ENCODE data around the gene CRYZ. TPM values are rescaled to one million over a fixed set of nuclear protein-coding genes. Genes with fewer than 3 reads are reported as not detected.

CRYZ gene
- total RNA-seq, 1 experiment from 2014 or later, result 63.4 TPM

DNA sequence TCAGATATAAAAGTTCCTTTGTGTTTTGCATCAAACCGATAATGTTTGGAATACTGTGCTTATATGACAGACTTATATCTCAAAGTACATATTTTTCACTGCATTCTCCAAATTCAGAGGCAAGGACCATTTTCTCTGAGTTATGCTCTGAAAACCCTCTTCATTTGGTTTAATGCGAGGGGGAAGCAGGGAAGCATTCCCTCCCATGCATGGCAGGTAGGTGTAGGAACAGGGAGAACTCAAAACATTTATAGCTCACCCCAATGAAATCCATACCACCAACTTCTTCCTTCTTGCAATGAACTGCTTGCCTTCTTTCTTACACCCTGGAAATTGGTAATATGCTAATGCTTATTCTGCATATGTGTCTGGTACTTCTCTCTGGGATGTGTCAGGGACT, 48.5 kb downstream of the CRYZ start:
- no peaks in the 10 kb centered on the region for H3K9me2 ChIP-seq (replicated peaks; ENCODE audit: insufficient read depth, low read length)
- no peaks in the 10 kb centered on the region for H3K9me3 ChIP-seq (ENCODE audit: low read length)
- no peaks in the 10 kb centered on the region for H4K20me1 ChIP-seq (ENCODE audit: insufficient read depth, low read depth, low read length)
- H3K4me1 ChIP-seq (ENCODE audit: low read length), result peaks cover 22% of the 10 kb centered on the region
- no peak overlapping the region for H3K4me3 ChIP-seq (ENCODE audit: low read length)
- no peak overlapping the region for H3K4me2 ChIP-seq (ENCODE audit: low read depth, low read length, poor library complexity, severe bottlenecking)
- H3K36me3 ChIP-seq (ENCODE audit: insufficient read depth, low read length), result no peaks in the 10 kb centered on the region
- no peak overlapping the region for H2AFZ ChIP-seq (ENCODE audit: low read length)
- no peak overlapping the region for H3K9ac ChIP-seq (ENCODE audit: low read length)
- no peaks in the 10 kb centered on the region for H3K27me3 ChIP-seq (ENCODE audit: low read length)
- H3K27ac ChIP-seq (ENCODE audit: low read length), result no peak overlapping the region
- H3K79me2 ChIP-seq (ENCODE audit: low read length), result no peaks in the 10 kb centered on the region
- no peak for DNase-seq

DNA sequence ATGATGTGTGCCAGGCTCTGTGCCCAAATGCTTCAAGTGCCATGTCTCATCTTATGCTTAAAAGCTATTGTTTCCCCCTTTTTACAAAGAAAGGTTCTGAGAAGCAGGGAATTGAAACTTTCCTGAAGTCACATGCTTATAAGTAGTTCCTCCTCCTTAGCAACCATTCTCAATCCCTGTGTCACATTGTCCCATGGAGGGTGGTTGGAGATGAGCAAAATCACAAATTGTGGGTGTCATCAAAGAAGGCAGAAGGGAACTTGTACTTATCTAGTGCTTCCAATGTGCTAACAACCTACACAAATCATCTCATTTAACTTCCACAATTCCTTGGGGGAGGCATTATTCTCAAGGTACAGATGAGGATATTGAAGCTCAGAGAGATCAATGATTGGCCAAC, 49.2 kb downstream of the CRYZ start:
- Histone ChIP-seq H2AFZ (ENCODE audit: low read length) (no peak overlapping the region), H3K4me3 (ENCODE audit: low read length) (no peak overlapping the region), H3K27me3 (ENCODE audit: low read length) (no peaks in the 10 kb centered on the region), H3K27ac (ENCODE audit: low read length) (no peak overlapping the region), H3K9ac (ENCODE audit: low read length) (no peak overlapping the region), H3K79me2 (ENCODE audit: low read length) (no peaks in the 10 kb centered on the region), H3K4me1 (ENCODE audit: low read length) (peaks cover 22% of the 10 kb centered on the region), H4K20me1 (ENCODE audit: insufficient read depth, low read depth, low read length) (no peaks in the 10 kb centered on the region), H3K9me2 (replicated peaks; ENCODE audit: insufficient read depth, low read length) (no peaks in the 10 kb centered on the region), H3K36me3 (ENCODE audit: insufficient read depth, low read length) (no peaks in the 10 kb centered on the region), H3K4me2 (ENCODE audit: low read depth, low read length, poor library complexity, severe bottlenecking) (no peak overlapping the region), H3K9me3 (ENCODE audit: low read length) (no peaks in the 10 kb centered on the region)
- no peak for DNase-seq

DNA sequence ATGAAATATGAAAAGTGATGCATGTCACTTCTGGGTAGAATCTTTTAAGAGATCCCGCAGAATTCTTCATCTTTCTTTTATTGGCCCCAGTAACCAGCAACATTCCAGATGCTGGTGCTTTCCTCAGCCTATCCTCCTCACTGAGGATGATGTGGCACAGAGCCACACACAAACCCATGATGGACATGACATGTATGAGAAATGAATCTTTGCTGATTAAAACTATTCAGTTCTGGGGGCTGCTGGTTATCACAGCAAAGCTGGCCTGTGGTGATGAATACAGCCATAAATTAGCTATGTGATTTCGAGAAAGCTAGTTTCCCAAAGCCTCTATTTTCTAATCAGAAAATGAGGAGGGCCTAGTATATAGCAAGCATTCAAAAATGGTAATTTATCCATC, 51.0 kb downstream of the CRYZ start:
- Histone ChIP-seq H3K4me3 (ENCODE audit: low read length) (no peak overlapping the region), H4K20me1 (ENCODE audit: insufficient read depth, low read depth, low read length) (no peaks in the 10 kb centered on the region), H3K9me2 (replicated peaks; ENCODE audit: insufficient read depth, low read length) (no peaks in the 10 kb centered on the region), H3K4me1 (ENCODE audit: low read length) (peaks cover 22% of the 10 kb centered on the region), H3K36me3 (ENCODE audit: insufficient read depth, low read length) (no peaks in the 10 kb centered on the region), H3K27me3 (ENCODE audit: low read length) (no peaks in the 10 kb centered on the region), H3K79me2 (ENCODE audit: low read length) (no peaks in the 10 kb centered on the region), H2AFZ (ENCODE audit: low read length) (no peak overlapping the region), H3K9ac (ENCODE audit: low read length) (no peak overlapping the region), H3K27ac (ENCODE audit: low read length) (no peak overlapping the region), H3K9me3 (ENCODE audit: low read length) (no peaks in the 10 kb centered on the region), H3K4me2 (ENCODE audit: low read depth, low read length, poor library complexity, severe bottlenecking) (no peak overlapping the region)
- no peak for DNase-seq

DNA sequence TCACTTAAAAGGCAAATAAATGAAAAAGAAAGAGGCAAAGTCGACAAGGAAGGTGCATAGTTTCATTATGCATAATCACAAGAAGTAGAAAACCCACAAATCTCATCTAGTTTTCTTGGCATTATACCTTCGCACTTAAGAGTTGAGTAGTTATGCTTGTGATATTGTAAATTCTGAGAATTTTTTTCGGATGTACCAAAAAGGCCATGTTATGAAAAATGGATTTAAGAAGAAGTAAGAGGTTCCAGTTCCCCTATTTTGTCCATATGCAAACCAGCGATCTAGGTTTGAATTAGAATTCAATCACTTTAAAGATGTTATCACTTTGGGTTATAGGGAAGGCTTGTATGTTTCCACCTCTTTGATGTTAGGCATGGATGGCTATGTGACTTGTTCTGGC, 51.4 kb downstream of the CRYZ start:
- H3K27me3 ChIP-seq (ENCODE audit: low read length), result no peaks in the 10 kb centered on the region
- H3K9me2 ChIP-seq (replicated peaks; ENCODE audit: insufficient read depth, low read length), result no peaks in the 10 kb centered on the region
- 0 out of 2 replicates have a peak overlapping the region, but pooled peaks have one; percentile 0 for H2AFZ ChIP-seq (ENCODE audit: low read length)
- no peaks in the 10 kb centered on the region for H3K36me3 ChIP-seq (ENCODE audit: insufficient read depth, low read length)
- no peaks in the 10 kb centered on the region for H4K20me1 ChIP-seq (ENCODE audit: insufficient read depth, low read depth, low read length)
- H3K9me3 ChIP-seq (ENCODE audit: low read length), result no peaks in the 10 kb centered on the region
- H3K4me2 ChIP-seq (ENCODE audit: low read depth, low read length, poor library complexity, severe bottlenecking), result peak overlapping the region; percentile 34
- H3K9ac ChIP-seq (ENCODE audit: low read length), result no peak overlapping the region
- no peak for DNase-seq
- H3K27ac ChIP-seq (ENCODE audit: low read length), result no peak overlapping the region
- peaks cover 22% of the 10 kb centered on the region for H3K4me1 ChIP-seq (ENCODE audit: low read length)
- H3K4me3 ChIP-seq (ENCODE audit: low read length), result no peak overlapping the region
- no peaks in the 10 kb centered on the region for H3K79me2 ChIP-seq (ENCODE audit: low read length)

DNA sequence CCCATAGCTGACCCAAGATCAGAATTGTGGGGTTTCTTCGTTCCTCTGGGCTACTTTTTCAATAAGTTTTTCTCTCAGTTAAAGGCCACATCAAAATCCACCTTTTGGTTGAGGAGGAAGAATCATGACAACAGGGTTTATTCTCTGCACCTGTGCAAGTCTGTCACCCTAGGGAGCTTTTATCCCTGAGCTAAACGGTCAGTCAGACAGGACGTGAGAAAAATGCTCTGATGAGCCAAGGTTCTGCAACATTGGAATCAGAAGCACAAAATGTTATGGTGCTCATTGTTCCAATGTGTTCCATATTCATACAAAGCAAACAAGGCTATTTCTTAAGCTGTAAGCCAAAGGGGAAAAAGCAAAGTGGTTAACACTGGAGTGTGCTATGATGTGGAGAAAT, 51.8 kb downstream of the CRYZ start:
- no peaks in the 10 kb centered on the region for H4K20me1 ChIP-seq (ENCODE audit: insufficient read depth, low read depth, low read length)
- DNase-seq, result no peak
- H3K9ac ChIP-seq (ENCODE audit: low read length), result no peak overlapping the region
- no peak overlapping the region for H3K4me3 ChIP-seq (ENCODE audit: low read length)
- H3K9me2 ChIP-seq (replicated peaks; ENCODE audit: insufficient read depth, low read length), result no peaks in the 10 kb centered on the region
- H3K4me1 ChIP-seq (ENCODE audit: low read length), result peaks cover 22% of the 10 kb centered on the region
- 0 out of 2 replicates have a peak overlapping the region, but pooled peaks have one; percentile 0 for H2AFZ ChIP-seq (ENCODE audit: low read length)
- no peak overlapping the region for H3K27ac ChIP-seq (ENCODE audit: low read length)
- H3K27me3 ChIP-seq (ENCODE audit: low read length), result no peaks in the 10 kb centered on the region
- H3K9me3 ChIP-seq (ENCODE audit: low read length), result no peaks in the 10 kb centered on the region
- no peaks in the 10 kb centered on the region for H3K79me2 ChIP-seq (ENCODE audit: low read length)
- no peaks in the 10 kb centered on the region for H3K36me3 ChIP-seq (ENCODE audit: insufficient read depth, low read length)
- peak overlapping the region; percentile 34 for H3K4me2 ChIP-seq (ENCODE audit: low read depth, low read length, poor library complexity, severe bottlenecking)

DNA sequence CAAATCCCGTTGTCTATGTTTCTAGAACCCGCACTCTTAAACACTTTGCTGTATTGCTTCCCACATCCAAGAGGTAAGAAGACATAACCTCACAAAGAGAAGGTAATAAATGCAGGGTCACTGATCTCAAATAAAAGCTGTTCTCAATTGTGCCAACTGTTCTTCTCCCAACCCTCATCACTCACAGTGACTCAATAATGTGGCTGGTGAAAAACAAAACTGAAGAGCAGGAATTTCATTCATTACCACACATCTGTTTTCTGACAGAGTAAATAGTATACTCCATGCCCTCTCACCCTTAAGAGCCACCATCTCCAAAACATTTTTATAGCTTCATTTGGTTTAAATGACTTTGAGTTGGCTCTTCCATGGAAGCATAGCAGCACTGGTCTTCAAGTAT, 53.0 kb downstream of the CRYZ start:
- Histone ChIP-seq H3K4me1 (ENCODE audit: low read length) (peaks cover 22% of the 10 kb centered on the region), H3K4me2 (ENCODE audit: low read depth, low read length, poor library complexity, severe bottlenecking) (no peak overlapping the region), H3K27me3 (ENCODE audit: low read length) (no peaks in the 10 kb centered on the region), H3K4me3 (ENCODE audit: low read length) (no peak overlapping the region), H2AFZ (ENCODE audit: low read length) (no peak overlapping the region), H4K20me1 (ENCODE audit: insufficient read depth, low read depth, low read length) (no peaks in the 10 kb centered on the region), H3K9me3 (ENCODE audit: low read length) (no peaks in the 10 kb centered on the region), H3K9ac (ENCODE audit: low read length) (no peak overlapping the region), H3K36me3 (ENCODE audit: insufficient read depth, low read length) (no peaks in the 10 kb centered on the region), H3K79me2 (ENCODE audit: low read length) (no peaks in the 10 kb centered on the region), H3K27ac (ENCODE audit: low read length) (no peak overlapping the region), H3K9me2 (replicated peaks; ENCODE audit: insufficient read depth, low read length) (no peaks in the 10 kb centered on the region)
- no peak for DNase-seq

DNA sequence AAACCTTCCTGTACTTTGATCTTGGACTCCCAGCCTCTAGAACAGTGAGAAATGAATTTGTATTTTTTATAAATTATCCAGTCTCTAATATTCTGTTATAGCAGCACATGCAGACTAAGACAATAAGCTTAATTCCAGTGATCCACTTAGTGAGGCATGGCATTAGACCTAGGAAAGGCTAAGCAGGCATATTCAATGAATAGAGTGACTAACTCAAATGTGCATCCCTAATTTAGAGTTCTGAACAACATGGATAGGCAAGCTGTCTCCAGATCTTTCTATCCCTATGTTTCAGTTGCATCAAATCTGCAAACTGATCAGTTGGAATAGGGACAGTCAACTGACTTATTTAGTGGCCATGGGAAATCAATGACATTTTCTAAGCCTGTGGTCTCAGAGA, 54.9 kb downstream of the CRYZ start:
- no peak for DNase-seq
- Histone ChIP-seq H3K9ac (ENCODE audit: low read length) (no peak overlapping the region), H3K36me3 (ENCODE audit: insufficient read depth, low read length) (no peaks in the 10 kb centered on the region), H3K9me2 (replicated peaks; ENCODE audit: insufficient read depth, low read length) (no peaks in the 10 kb centered on the region), H3K9me3 (ENCODE audit: low read length) (no peaks in the 10 kb centered on the region), H2AFZ (ENCODE audit: low read length) (no peak overlapping the region), H3K4me3 (ENCODE audit: low read length) (no peak overlapping the region), H4K20me1 (ENCODE audit: insufficient read depth, low read depth, low read length) (no peaks in the 10 kb centered on the region), H3K27me3 (ENCODE audit: low read length) (no peaks in the 10 kb centered on the region), H3K79me2 (ENCODE audit: low read length) (no peaks in the 10 kb centered on the region), H3K4me2 (ENCODE audit: low read depth, low read length, poor library complexity, severe bottlenecking) (no peak overlapping the region), H3K27ac (ENCODE audit: low read length) (no peak overlapping the region), H3K4me1 (ENCODE audit: low read length) (peaks cover 22% of the 10 kb centered on the region)

DNA sequence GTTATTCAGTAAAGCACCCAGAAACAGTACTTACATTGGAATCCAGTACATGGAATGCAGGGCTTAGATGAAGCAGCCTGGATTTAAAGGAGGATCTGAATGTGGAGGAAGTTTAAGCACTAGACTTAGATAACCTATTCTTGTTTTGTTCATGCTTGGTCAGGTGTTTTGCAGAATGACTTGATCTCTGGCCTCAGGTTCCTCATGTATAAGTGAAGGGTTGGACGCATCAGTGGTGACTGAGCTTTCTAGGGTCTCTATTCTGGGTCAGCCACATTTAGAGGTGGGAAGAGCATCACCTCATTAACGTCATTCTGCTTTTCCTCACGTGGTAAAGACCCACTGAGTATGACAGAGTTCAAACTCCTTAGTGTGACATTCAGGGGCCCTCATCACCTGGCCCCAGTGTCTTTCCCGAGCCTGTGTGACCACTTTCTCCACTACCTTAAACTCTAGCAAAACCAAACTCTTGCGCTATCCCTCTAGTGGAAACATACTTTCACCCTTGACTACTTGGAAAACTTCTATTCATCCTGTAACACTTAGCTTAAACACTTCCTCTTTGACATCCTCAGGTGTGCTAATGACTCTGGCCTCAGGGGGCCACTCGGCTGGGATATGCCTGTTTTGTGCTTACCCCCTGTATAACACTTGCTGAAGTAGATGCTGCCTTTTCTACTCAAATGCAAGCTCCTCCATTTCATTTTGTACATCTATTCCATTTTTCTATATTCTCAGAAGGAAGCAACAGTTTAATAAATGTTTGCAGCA, 58.4 kb downstream of the CRYZ start:
- Histone ChIP-seq H3K4me3 (ENCODE audit: low read length) (no peak overlapping the region), H3K36me3 (ENCODE audit: insufficient read depth, low read length) (no peaks in the 10 kb centered on the region), H3K9me2 (replicated peaks; ENCODE audit: insufficient read depth, low read length) (no peaks in the 10 kb centered on the region), H3K9me3 (ENCODE audit: low read length) (no peaks in the 10 kb centered on the region), H3K27ac (ENCODE audit: low read length) (no peak overlapping the region), H3K79me2 (ENCODE audit: low read length) (no peaks in the 10 kb centered on the region), H3K9ac (ENCODE audit: low read length) (no peak overlapping the region), H2AFZ (ENCODE audit: low read length) (no peak overlapping the region), H3K27me3 (ENCODE audit: low read length) (no peaks in the 10 kb centered on the region), H4K20me1 (ENCODE audit: insufficient read depth, low read depth, low read length) (no peaks in the 10 kb centered on the region), H3K4me2 (ENCODE audit: low read depth, low read length, poor library complexity, severe bottlenecking) (no peak overlapping the region), H3K4me1 (ENCODE audit: low read length) (peaks cover under 1% of the 10 kb centered on the region; the same call in 1 of the 2 replicates)
- DNase-seq, result peak; percentile 48

All from Karpas-422 (cell line).